NT2/D1 (cell line): ENCODE results near the gene PLCXD3.

Experiments used
- YY1 ChIP-seq: IDR thresholded peaks from 2 replicates; pipeline ENCODE4 v1.6.1; 2011; ENCODE audit not compliant: insufficient read length, insufficient read depth
- ZNF274 ChIP-seq: IDR thresholded peaks from 2 replicates; pipeline ENCODE4 v1.6.1; 2011; ENCODE audit warnings: mild to moderate bottlenecking, low read depth, low read length

GRCh38 chr5:41503310-41503709 is 7.1 kb downstream of the PLCXD3 start:
- TF ChIP-seq YY1: no peak
- TF ChIP-seq ZNF274: no peak
